AG04450 (cell line): ENCODE results near the gene SLC5A10. TPM values are rescaled to one million over a fixed set of nuclear protein-coding genes. Genes with fewer than 3 reads are reported as not detected.
A peak's percentile ranks its signal among the peaks of the same experiment; 100 is the strongest.

Experiments
- CTCF ChIA-PET: fragments of 300-600, 350-600 bp; formaldehyde crosslinking; extraction: SDS; loops from one replicate; lab custom pipeline; 2022; ENCODE audit warnings: antibody characterized with exemption, inconsistent platforms; lab: Charles Lee
- POLR2A ChIA-PET: fragments of 350-600 bp; formaldehyde crosslinking; extraction: SDS; loops from one replicate; lab custom pipeline; 2021; ENCODE audit warnings: antibody characterized with exemption, inconsistent platforms; lab: Yijun Ruan, JAX
- DNase-seq: peaks from one replicate; pipeline ENCODE4 v3.0.0-alpha.2; 2011; ENCODE audit warnings: low read depth, low spot score
- H3K27ac ChIP-seq: one replicate; pipeline ENCODE4 v1.5.1; 2012; ENCODE audit warnings: low read depth, low read length, control low read depth
- H3K27me3 ChIP-seq: one replicate; pipeline ENCODE4 v1.6.0; 2012; ENCODE audit warnings: low read length; ENCODE audit not compliant: control insufficient read depth, insufficient read depth
- H3K4me3 ChIP-seq: 2 replicates; pipeline ENCODE4 v1.5.1; 2011; ENCODE audit warnings: mild to moderate bottlenecking, low read depth, low read length, control low read depth
- H3K9me3 ChIP-seq: 2 replicates; pipeline ENCODE4 v1.5.1; 2012; ENCODE audit warnings: low read length; ENCODE audit not compliant: control insufficient read depth, insufficient read depth
- polyA plus RNA-seq: library from polyadenylated mRNA; depleted of rRNA; stranded (reverse); fragments of >200 nt; gene quantifications from 2 replicates; pipeline ENCODE4 v1.2.3, GENCODE V29; 2011
- TF ChIP-seq, protein P1 (sequence below): IDR thresholded peaks from 2 replicates; pipeline ENCODE4 v1.5.1; 2011; ENCODE audit warnings: low read depth, low read length, control low read depth, inconsistent platforms

Gene SLC5A10
- polyA plus RNA-seq, 1 experiment = not detected

DNA sequence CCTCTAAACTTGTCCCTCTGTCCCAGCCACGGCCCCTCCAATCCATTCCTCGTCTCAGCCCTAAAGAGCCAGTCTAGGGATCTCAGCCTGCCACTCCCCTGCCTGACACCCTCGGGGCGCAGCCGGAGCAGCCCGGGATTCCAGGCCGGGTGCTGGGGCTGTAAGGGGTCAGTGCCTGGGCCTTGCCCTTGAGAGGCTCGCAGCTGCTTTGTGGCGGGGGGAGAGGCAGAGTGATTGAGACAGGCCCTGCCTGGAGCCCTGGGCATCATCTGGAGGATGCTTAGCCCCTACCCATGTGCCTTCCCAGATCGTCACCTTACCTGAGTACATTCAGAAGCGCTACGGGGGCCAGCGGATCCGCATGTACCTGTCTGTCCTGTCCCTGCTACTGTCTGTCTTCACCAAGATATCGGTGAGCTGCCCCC lies 8.3 kb downstream of the SLC5A10 start:
- H3K27me3 ChIP-seq = no peaks in the 10 kb centered on the region
- POLR2A ChIA-PET = no interaction called here
- TF ChIP-seq, protein P1, sequence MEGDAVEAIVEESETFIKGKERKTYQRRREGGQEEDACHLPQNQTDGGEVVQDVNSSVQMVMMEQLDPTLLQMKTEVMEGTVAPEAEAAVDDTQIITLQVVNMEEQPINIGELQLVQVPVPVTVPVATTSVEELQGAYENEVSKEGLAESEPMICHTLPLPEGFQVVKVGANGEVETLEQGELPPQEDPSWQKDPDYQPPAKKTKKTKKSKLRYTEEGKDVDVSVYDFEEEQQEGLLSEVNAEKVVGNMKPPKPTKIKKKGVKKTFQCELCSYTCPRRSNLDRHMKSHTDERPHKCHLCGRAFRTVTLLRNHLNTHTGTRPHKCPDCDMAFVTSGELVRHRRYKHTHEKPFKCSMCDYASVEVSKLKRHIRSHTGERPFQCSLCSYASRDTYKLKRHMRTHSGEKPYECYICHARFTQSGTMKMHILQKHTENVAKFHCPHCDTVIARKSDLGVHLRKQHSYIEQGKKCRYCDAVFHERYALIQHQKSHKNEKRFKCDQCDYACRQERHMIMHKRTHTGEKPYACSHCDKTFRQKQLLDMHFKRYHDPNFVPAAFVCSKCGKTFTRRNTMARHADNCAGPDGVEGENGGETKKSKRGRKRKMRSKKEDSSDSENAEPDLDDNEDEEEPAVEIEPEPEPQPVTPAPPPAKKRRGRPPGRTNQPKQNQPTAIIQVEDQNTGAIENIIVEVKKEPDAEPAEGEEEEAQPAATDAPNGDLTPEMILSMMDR = no peak
- CTCF ChIA-PET = interaction anchor here (1.1 to 1.8 kb wide), 10 partner anchors 8 to 108 kb away, joined by 3 to 17 read pairs (median 7); partner anchors contain the start of gene SLC5A10
- H3K4me3 ChIP-seq = no peak overlapping the region
- H3K27ac ChIP-seq = no peak overlapping the region
- no peaks in the 10 kb centered on the region; the same call in 1 of the 2 replicates for H3K9me3 ChIP-seq
- no peak for DNase-seq

DNA sequence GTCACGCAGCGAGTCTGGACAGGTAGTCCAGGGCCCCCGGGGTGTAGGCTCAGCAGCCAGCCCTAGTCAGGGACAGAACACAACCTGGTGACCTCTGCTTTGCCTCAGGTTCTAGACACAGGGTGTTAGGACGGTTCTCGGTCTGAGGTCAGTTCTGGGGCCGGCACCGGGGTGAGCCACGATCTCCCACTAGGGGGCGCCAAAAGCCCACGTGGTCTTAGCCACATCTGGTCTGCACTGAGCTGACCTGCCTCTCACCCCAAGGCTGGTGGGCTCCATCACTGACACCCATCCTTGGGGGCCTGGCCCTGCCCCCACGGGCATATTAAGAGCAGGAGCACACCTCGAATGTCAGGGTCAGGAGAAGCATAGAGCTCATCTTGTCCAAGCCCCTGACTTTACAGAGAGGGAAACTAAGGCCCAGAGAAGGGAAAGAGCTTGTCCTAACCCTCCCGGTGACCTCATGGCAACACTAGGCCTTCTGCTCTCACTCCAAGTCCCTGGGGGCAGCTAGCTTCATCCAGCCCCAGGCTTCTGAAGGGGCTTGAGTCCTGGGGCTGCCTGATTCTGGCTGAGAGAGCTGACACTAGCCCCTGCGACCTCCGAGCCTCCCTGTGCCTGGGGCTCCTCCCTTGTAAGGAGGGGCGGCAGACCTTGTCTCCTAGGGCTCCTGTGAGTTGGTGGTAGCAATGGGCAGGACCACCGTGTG lies 9.0 kb downstream of the SLC5A10 start:
- no peak for DNase-seq
- Histone ChIP-seq H3K27me3 (no peaks in the 10 kb centered on the region), H3K9me3 (no peaks in the 10 kb centered on the region; the same call in 1 of the 2 replicates), H3K4me3 (no peak overlapping the region), H3K27ac (no peak overlapping the region)
- TF ChIP-seq, protein P1 = peak; percentile 91
- ChIA-PET CTCF (interaction anchor here (0.6 to 1.8 kb wide), 31 partner anchors 9 to 335 kb away, joined by 3 to 17 read pairs (median 4); partner anchors contain the start of genes PRPSAP2 and SLC5A10), POLR2A (interaction anchor here (0.8 to 0.9 kb wide), 2 partner anchors 33 to 42 kb away, joined by 3 to 4 read pairs; no protein-coding TSS in a partner anchor)

DNA sequence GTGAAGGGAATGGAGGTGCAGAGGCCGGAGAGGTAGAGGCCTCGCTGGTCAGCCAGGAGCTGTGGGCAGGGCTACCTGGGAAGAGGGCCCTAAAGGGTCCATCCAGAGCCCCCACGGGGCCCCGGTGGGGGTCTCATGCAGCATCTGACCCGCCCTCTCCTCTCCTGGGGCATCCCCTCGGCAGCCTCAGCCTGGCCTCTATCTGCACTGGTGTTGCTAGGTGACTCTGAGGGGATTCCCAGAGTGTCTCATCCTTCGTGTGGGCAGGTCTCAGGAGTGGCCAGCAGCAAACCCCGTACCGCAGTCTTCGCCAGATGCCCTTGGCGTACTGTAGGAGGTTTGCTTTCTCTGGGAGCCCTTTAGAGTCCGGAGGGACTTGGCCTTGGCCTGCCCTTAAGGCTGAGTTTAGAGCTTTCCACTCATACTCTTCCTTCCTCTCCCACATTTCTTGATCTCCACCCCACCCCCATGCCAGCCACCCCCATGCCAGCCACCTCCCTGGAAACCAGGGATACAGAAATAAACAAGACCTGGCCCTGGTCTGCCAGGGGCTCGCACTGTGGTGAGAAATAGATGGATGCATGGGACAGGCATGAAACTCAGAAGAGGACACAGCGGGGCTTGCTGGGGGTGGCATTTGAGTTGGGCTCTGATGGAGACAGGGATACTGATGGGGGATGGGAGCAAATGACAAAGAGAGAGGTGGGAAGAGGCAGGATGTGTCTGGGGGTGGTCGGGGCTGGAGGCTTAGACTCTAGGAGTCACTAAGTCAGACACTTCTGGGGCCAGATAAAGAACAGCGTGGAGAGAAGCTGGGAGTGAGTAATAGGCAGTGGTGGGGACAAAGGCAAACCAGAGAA lies 9.9 kb downstream of the SLC5A10 start:
- ChIA-PET CTCF (interaction anchor here (0.7 to 1.8 kb wide), 24 partner anchors 10 to 336 kb away, joined by 3 to 17 read pairs (median 4); partner anchors contain the start of genes PRPSAP2 and SLC5A10), POLR2A (interaction anchor here (0.8 to 0.9 kb wide), 2 partner anchors 32 to 41 kb away, joined by 3 to 4 read pairs; no protein-coding TSS in a partner anchor)
- TF ChIP-seq, protein P1 = no peak
- Histone ChIP-seq H3K9me3 (no peaks in the 10 kb centered on the region; the same call in 1 of the 2 replicates), H3K27me3 (no peaks in the 10 kb centered on the region), H3K4me3 (no peak overlapping the region), H3K27ac (no peak overlapping the region)
- DNase-seq = no peak

DNA sequence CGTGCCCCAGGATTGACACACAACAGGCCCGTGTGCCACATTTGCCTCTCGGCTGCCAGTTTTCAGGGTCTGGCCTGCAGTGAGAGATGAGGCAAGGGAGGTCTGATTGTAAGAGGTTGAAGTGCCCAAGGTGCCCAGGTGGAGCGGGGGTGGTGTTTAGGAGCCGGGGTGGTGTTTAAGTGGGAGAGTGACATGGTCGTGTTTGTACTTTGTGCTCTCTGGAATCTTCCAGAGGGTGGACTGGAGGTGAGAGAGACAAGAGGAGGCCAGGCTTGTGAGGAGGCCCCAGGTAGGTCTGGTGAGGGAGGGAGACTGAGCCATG lies 10.5 kb downstream of the SLC5A10 start:
- no peaks in the 10 kb centered on the region; the same call in 1 of the 2 replicates for H3K9me3 ChIP-seq
- H3K27me3 ChIP-seq = no peaks in the 10 kb centered on the region
- no peak overlapping the region for H3K27ac ChIP-seq
- TF ChIP-seq, protein P1 = no peak
- ChIA-PET CTCF (interaction anchor here (1.6 kb wide), 1 partner anchor 45 kb away, joined by 4 read pairs; no protein-coding TSS in a partner anchor), POLR2A (no interaction called here)
- no peak for DNase-seq
- H3K4me3 ChIP-seq = no peak overlapping the region
